Urothelium cell line (cell line): Measurements from ENCODE around the gene CIAO3.

Experiments used
- DNase-seq: peaks from one replicate; pipeline ENCODE4 v3.0.0; 2011; ENCODE audit warnings: low spot score, mixed read lengths
- FAIRE-seq: peaks from 2 replicates; lab custom pipeline; 2011; peaks lifted over from hg19 to GRCh38; lab: Jason Lieb, UNC

The CIAO3 gene

DNA sequence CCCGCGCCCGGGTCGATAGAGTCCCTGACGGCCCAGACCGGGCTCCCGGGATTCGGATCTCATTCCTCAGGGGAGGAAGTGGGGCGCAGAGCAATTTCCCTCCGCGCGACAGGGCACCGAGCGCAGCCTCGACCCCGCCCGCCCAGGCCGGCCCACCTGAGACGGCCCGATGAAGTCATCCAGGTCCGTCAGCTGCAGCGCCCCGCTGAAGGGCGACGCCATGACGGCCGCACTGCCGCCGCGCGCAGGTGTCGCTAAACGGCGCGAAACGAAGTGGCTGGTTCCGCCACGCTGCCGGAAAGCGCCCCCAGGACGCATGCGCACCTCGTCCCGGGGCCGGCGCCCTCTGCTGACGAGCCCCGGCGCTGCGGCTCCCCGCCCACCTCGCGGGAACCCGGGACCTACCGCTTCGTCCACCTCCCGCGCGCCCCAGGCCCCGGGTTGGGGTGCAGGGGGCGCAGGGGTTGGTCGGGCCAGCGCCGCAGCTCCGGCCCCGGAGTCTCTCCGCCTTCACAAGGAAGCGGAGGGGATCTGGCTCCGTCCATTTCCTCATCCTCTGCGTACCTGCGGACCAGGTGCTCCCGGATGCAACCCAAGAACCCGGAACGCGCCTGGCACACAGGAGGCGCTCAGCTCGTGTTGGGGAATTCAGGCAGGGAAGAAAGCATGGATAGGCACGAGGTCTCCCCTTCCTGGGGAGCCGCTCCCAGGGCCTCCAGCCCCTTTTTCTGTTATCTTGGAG lies at the start of gene CIAO3:
TSS of gene CIAO3 (minus strand) at position 234 of the 742 bp plus-strand sequence. CDS start at position 222, 12 bp downstream.
- DNase-seq (peak; percentile 93), FAIRE-seq (peak; percentile 77)

DNA sequence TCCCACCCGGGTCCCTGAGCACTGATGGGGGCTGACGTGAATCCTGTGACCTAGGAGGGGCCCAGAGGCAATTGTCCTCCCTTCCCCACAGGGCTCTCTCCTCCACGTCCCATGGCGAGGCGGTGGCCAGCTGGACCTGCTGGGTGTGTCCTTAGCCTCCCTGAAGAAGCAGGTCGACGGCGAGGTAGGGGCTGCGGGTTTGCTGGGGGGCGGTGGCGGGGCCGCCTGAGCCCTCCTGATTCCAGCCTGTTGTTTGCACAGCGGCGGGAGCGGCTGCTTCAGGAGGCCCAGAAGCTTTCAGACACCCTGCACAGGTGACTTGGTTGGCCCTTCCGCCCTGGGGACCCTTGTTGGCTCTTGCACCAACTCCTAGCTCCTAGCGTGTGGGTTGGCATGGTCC lies 49.3 kb upstream of the CIAO3 start:
- FAIRE-seq (no peak), DNase-seq (no peak)

DNA sequence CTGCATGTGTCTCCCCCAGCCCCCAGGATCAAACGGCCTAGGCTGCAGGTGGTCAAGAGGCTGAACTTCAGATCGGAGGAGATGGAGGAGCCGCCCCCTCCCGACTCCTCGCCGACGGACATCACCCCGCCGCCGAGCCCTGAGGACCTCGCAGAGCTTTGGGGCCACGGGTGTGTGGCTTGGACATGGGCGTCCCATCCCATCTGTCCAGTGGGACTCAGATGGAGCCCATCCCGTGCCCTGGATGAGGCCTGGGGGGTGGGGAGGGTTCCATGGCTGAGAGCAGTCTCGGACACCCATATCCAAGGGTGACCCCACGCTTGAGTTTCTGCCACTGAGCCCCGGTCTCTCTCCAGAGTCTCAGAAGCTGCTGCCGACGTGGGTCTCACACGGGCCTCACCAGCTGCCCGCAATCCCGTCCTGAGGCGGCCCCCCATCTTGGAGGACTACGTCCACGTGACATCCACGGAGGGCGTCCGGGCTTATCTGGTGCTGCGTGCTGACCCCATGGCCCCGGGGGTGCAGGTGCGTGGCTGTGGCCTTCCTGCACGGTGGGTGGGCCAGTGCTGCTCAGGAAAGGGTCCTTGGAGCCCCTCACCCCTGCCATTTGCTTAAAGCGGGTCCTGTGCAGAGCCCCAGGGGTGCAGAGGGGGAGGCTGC lies 48.5 kb upstream of the CIAO3 start:
- FAIRE-seq (no peak), DNase-seq (no peak)

DNA sequence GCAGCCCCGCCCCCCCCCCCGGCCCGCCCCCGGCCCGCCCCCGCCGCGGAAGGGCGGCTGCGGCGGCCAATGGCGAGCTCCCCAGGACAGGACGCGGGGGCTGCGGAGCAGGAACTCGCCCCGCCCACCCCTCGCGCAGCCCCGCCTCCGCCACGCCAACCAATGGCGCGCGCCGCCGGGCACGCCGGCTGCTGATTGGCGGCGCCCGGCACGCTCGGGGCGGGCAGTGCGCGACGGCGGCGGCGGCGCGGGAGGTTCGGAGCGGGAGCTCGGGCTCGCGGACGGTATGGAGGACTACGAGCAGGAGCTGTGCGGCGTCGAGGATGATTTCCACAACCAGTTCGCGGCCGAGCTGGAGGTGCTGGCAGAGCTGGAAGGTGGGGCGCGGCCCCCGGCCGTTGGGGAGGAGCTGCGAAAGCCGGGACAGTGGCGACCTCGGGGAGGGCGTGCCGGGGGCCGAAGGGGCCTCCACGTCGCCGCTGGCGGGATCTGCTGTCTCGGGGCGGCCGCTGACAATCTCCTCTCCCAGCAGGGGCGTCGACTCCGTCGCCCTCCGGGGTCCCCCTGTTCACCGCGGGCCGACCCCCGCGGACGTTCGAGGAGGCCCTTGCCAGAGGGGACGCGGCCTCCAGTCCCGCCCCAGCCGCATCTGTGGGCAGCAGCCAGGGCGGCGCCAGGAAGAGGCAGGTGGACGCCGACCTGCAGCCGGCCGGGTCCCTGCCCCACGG lies 47.8 kb upstream of the CIAO3 start, which contains the start of gene CHTF18:
TSS of gene CHTF18 (plus strand) at position 222 of the 728 bp plus-strand sequence. CDS start at position 287, 65 bp downstream.
- DNase-seq (peak; percentile 99), FAIRE-seq (peak; percentile 94)

DNA sequence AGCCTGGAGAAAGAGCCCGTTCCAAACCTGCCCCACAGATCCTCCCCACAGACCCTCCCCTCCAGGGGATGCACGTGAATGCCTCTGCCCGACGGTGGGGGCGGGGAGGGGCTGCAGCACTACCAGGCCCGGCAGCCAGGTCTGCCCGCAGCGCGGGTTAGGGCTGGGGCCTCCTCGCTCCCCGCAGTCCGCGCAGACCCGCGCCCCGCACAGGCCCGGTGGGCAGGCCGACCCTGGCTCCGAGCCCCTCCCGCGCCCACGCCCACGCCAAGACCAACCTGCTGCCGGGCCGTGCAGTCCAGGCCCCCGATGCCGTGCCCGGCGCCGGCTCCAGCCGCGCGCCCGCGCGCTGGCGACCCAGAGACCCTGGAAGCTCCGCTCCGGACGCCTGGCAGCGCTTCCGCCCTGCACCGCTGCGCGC lies 47.2 kb upstream of the CIAO3 start, which contains the start of gene RPUSD1:
TSS of gene RPUSD1 (minus strand) at position 404 of the 421 bp plus-strand sequence. CDS start 644 bp downstream, outside the sequence.
- DNase-seq (no peak), FAIRE-seq (no peak)

DNA sequence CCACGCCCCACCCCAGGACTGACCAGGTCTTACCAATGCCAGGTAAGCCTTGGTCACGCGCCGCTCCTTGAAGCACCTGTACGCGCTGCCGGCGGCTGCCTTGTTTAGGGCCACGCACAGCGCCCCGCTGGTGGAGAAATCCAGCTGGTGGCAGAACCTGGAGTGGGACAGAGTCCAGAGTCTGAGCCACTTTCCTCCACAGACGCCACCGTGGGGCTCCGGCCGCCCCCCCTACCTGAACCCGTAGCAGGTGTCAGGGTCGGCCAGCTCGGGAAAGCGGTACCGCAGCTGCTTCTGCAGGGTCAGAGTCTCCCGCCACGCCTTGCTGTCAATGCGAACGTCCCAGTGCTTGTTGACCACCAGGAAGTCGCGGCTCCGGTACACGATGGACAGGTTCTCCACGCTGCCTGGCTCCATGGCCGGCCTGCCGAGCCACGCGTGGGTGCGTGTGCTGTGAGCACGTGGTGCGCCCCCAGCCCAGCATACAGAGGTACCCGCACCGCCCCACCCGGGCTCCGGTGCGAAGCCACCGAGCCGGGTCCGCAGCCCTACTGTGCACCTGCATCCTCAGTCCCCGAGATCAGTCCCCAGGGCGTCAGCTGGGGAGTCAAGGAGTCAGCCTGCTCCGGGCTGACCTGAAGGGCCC lies 46.6 kb upstream of the CIAO3 start:
- DNase-seq, result no peak
- no peak for FAIRE-seq

DNA sequence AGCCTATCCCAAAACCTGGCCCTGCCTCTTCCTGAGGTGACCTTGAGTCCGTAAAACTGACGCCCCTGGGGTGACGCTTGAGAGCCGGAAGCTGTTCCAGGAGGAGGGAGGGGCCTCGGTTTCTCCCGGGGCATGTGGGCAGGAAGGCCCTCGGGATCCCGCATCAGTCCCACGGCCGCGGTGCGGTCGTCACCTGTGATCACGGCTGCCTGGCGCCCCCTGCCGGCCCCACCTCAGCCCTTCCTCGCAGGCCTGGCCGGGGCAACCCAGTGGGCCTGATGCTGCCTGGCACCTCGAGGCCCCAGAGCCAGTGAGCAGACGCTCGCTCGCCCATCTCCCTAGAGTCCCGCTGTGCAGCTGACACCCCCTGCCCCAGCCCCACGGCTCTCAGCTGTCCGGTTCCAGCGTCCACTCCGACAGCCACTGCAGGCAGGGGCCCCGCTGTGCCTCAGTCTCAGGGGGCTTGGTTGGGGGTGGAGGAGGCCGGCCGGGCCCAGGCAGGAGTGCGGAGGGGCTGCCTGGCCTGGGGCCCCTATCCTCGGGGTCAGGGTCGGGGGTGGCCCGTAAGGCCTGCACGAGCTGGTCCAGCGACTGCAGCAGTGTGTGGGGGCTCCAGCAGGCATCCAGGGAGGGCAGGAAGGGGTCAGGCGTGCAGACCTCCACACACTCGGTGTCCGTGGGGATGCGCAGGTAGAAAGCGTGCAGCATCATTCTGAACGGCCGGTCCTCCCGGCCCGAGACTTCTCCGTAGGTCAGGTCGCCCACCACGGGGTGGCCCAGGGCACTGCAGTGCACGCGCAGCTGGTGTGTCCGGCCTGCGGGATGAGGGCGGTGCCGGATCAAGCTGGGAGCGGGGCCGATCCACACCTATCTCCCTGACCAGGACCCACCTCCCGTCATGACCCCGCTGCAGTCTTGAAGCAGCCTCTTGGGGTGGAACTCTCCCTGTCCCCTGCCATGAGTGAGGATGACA lies 45.1 kb upstream of the CIAO3 start:
- DNase-seq (peak; percentile 51), FAIRE-seq (no peak)

DNA sequence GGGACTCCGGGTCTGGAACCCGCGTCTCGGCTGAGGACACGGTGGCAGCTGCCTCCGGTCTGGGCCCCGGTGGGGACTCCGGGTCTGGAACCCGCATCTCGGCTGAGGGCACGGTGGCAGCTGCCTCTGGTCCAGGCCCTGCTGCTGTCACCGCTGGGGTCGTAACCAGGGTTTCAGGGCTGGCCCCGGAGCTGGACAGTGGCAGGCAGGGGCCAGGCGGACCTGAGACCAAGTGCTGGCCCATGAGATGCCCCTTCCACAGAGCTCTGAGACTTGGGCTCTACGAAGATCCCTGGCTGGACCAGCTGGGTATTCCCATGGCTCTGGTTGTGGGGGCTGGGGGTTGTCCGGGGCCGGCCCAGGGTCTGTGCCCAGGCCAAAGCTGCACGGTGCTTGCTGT lies 43.6 kb upstream of the CIAO3 start:
- no peak for DNase-seq
- FAIRE-seq, result no peak

DNA sequence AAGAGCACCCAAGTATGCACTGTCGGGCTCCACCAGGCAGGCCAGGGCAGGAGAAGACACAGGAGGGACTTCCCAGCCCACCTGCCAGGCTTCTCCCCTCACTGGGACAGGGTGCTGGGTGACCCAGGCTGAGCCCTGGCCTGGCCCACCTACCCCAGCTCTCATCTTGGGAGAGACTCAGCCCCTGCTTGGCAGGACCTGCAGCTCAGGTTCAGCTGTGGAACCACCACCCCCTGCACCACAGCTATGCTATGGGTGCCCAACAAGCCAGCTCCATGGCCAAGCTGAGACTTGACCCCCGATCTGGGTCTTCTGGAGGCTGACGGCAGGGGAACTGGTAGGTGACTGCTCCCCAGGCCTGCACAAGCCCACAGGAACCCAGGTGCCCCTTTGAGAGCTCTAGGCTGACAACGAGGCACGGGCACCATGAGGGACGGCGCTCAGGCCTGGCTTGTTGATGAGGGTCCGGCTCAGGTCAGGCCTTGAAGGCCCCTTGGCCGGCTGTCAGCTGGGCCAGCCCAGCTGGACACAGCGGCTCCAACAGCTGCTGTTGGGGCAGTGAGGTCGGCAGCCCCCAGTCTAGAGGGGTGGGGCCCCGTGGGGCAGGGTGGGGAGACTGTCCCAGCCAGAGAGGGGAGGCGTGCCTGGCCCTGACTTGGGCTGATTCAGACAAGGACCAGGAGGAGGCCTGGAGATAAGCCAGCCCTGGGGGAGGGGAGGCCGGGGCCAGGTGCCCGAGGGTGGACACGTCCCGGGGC lies 42.8 kb upstream of the CIAO3 start:
- DNase-seq (no peak), FAIRE-seq (no peak)

DNA sequence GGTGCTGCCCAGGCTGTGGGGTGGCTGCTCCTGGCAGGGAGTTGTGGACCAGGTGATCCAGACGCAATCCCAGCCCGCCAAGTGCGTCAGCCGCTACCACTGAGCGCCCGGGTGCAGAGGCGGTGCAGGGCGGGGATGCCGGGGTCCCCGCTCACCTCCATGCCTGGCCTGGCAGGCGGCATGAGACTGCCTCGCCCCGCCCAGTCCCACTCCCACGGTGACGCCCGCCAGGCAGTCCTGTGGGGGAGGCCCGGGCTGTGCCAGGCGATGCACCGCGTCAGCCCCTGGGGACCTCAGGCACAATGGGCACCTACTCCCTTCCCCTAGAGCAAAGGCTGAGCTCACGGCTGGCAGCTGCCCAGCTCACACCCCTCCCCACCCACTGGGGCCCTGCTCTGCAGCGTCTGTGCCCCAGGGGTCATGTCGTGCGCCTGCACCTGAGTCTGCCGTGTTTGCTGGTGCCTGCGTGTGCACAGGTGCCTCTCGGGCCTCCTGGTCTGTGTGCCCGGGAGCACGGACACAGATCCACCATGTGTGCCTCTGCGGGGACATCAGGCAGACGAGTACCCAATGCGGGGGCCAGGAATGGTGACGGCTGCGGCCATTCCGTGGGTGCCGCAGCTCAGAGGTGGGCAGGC lies 42.1 kb upstream of the CIAO3 start:
- DNase-seq (no peak), FAIRE-seq (no peak)

DNA sequence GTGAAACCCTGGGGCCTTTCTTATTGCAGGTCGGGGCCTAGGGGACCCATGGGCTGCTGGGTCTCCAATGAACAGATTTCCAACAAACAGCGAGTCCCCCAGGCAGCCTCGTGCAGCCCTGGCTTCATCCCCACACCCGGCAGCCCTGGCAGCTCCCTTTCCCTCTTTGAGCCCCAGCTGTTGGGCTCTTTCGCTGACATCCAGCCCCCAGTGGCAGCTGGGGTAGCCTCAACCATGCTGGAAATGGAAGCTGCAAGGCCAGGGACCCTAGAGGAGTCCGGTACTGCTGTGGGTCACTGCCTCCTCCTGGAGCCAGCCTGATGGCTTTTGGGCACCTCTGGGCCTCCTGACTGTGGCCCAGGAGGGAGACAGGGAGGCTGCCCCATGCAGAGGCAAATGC lies 41.5 kb upstream of the CIAO3 start:
- no peak for FAIRE-seq

DNA sequence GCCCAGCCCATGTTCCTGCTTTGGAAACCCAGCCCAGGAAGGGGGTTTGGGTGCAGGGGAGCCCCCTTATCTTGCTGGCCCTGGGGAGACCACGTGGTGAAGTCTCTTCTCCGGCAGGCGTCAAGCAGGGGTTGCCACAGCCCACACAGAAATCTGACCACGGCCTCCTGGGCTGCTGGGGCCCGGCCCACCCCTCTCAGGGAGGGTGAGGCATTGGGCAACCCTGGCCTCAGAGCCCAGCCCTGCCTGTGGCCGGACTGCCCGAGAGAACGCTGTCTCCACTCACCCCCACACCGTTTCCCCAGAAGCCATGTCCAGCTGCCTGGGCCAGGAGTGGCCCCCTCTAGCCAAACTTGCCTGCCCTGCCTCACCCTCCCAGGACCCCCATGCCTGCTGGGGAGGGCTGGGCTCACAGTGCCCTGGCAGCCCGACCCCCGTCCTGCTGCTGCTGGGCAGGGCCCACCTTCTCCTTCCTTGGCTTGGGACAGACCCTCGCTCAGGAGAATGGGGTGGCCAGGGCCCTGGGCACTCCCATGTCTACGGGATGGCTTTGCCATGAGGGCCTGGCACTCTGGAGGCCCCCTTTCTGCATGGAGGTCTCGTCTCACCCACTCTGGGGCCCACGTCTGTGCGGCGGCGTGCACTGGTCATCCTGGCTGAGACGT lies 40.7 kb upstream of the CIAO3 start:
- FAIRE-seq, result no peak

More for the DNA sequence above, 41.5 kb upstream of the CIAO3 start:
- DNase-seq, result no peak

DNA sequence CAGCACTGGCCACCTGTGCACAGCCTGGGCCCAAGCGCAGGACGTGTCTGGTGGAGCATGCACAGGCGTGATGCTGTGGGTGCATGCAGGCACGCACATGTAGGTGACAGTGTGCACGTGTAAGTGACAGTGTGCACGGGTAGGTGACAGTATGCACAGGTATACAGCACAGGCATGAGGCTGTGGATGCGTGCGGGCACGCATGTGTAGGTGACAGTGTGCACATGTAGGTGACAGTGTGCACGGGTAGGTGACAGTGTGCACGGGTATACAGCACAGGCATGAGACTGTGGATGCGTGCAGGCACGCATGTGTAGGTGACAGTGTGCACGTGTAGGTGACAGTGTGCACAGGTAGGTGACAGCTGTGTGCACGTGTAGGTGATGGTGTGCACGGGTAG lies 39.5 kb upstream of the CIAO3 start:
- FAIRE-seq (no peak), DNase-seq (no peak)

More for the DNA sequence above, 40.7 kb upstream of the CIAO3 start:
- DNase-seq, result no peak

DNA sequence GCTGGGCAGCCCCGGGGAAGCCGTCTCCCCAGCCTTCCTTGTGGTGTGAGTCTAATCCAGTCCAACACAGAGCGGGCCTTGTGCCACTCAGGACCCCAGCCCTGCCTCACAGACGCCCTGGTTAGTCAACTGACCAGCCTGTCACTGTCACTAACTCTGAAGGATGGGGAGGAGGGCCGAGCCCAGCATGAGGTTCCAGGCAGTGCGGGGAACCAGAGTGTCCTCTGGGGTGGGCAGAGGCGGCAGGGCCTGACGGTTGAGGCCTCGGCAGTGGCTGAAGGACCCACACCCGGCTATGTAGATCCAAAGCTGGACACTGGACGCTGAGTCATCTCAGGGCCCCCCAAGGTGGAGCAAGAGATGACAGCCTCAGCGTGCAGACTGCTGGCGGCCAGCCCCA lies 38.8 kb upstream of the CIAO3 start:
- no peak for FAIRE-seq
- DNase-seq, result no peak

DNA sequence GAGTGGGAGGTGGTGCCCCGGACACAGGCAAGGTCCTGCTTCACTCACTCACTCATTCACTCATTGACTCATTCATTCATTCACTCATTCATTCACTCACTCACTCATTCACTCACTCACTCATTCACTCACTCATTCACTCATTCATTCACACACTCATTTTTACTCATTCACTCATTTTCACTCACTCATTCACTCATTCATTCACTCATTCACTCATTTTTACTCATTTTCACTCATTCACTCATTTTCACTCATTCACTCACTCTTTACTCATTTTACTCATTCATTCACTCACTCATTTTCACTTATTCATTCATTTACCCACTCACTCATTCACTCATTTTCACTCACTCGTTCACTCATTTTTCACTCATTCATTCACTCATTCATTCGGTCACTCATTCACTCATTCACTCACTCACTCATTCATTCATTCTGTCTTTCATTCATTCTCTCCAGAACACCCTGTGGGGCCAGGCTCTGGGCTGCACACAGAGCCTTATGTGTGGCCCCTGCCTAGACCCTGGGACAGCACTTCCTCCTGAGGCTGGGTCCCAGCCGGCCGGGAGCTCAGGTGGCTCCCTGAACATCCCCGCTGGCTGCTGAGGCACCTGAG lies 38.2 kb upstream of the CIAO3 start:
- DNase-seq (no peak), FAIRE-seq (peak; percentile 77)

DNA sequence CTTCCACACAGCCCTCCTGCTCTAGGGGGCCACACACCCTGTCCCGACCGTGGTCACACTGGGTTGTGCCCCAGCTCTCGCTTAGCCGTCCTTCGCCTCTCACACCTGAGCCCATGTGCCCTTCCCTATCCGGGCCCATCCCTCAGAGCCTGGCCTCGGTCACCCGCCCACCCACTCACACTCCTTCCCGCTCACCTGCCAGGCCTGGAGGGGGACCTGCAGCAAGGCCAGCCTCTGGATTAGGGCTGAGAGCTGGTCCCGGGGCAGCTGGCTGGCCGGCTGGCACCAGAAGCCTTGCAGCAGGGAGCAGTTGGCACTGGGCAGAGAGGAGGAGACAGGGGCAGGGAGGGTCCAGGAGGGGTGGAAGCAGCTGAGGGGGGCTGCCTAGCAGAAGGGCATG lies 37.6 kb upstream of the CIAO3 start:
- FAIRE-seq (no peak), DNase-seq (no peak)

DNA sequence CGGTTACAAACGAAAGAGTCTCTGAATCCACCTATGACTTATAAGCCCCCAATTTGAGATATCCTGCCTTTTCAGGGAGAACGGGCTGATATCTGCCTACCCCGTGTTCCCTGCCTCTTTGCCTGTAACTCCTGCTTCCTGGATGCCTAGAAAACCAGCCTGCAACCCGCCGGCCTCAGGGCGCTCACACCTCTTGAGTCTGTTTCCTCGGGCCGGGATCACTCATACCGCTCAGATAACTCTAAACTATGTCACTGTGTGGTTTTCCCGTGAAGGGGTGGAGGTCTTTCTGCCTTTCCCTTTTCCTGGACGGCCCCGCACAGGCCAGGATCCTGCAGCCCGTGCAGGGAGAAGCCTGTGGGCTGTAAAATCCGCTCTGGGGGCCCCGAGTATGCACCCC lies 37.0 kb upstream of the CIAO3 start:
- DNase-seq (no peak), FAIRE-seq (no peak)

DNA sequence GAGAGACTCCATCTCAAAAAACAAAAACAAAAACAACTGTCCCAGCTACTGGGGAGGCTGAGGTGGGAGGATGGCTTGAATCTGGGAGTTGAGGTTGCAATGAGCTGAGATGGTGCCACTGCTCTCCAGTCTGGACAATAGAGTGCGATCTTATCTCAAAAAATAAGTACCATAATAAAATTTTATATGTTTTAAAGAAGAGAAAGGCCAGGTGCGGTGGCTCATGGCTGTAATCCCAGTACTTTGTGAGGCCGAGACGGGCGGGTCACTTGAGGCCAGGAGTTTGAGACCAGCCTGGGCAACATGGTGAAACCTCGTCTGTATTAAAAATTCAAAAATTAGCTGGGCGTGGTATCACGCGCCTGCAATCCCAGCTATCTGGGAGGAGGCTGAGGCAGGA lies 36.0 kb upstream of the CIAO3 start:
- DNase-seq, result no peak
- FAIRE-seq, result no peak
